Activated CD4-positive, alpha-beta T cell treated with anti-CD3 and anti-CD28 coated beads, Interleukin-2, amount 10 ng/mL, durations not matched to agents 7 days and 5 days (primary cell): ENCODE data around the gene INCA1. TPM values are rescaled to one million over a fixed set of nuclear protein-coding genes. Genes with fewer than 3 reads are reported as not detected.

ENCODE experiments used
- CTCF ChIA-PET: fragments of 350-600 bp; sonication (Branson Sonifier 250); formaldehyde crosslinking; loops from one replicate; lab custom pipeline; 2021; ENCODE audit warnings: antibody characterized with exemption; lab: Charles Lee
- POLR2A ChIA-PET: fragments of 350-600 bp; sonication (Branson Sonifier 250); formaldehyde crosslinking; loops from one replicate; lab custom pipeline; 2021; ENCODE audit warnings: antibody characterized with exemption; lab: Charles Lee
- DNase-seq: peaks from one replicate; pipeline ENCODE4 v3.0.0-alpha.2; 2020
- H3K27ac Mint-ChIP-seq: one replicate; pipeline ENCODE4 v1.8.0; 2021; ENCODE audit warnings: mild to moderate bottlenecking, moderate library complexity, mixed read lengths
- H3K27me3 Mint-ChIP-seq: one replicate; pipeline ENCODE4 v1.8.0; 2021; ENCODE audit warnings: mixed read lengths
- H3K36me3 Mint-ChIP-seq: one replicate; pipeline ENCODE4 v1.8.0; 2021; ENCODE audit warnings: low read depth, mixed read lengths
- H3K4me1 Mint-ChIP-seq: one replicate; pipeline ENCODE4 v1.8.0; 2021; ENCODE audit warnings: mixed read lengths
- H3K4me3 Mint-ChIP-seq: one replicate; pipeline ENCODE4 v1.8.0; 2021; ENCODE audit warnings: mild to moderate bottlenecking, moderate library complexity, mixed read lengths
- H3K9me3 Mint-ChIP-seq: one replicate; pipeline ENCODE4 v1.8.0; 2021; ENCODE audit warnings: mixed read lengths
- total RNA-seq, 2 experiments: library from RNA; stranded (reverse); gene quantifications; one replicate each; pipeline ENCODE4 v1.2.3, GENCODE V29; 2021

INCA1 gene
- total RNA-seq, 2 experiments from 2014 or later = 0.35 to 0.50 TPM

DNA sequence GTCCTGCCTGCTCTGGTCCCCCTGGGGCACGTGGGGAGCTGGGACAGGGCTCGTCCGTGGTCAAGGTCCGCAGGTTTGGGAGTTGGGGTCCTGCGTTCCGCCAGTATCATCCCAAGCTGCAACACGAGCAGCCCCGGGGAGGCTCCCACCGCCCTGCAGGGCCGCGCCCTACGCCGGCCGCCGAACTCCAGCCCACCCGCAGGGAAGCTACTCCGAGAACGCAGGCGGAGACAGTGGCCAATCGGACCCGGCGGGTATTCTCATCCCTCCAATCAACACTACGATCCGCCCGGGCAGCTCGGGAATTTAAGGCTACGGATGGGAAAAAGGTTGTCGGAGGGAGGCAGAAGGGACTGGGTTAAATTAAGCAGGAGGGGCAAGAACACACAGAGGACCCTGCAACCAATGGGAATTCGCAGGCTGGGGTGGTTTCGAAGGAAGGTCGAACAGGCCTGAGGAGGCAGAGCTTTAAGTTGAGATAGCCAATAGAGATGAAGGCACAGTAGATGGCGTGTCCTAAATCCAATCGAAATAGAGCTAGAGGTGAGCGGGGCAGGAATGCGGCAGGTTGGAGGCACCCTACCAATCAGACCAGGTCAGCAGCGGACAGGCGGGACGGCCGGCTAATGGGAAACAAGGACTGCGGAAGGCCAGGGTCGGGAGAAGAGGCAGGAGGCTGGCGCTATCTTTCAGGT, 30.3 kb downstream of the INCA1 start:
- Mint-ChIP-seq H3K4me1 (peaks cover 20% of the 10 kb centered on the region), H3K27me3 (no peaks in the 10 kb centered on the region), H3K9me3 (no peaks in the 10 kb centered on the region), H3K36me3 (peaks cover 16% of the 10 kb centered on the region), H3K4me3 (no peak overlapping the region), H3K27ac (peak overlapping the region; percentile 67)
- ChIA-PET POLR2A (interaction anchor here (0.5 to 4.0 kb wide), 6 partner anchors 15 to 823 kb away, joined by 3 to 44 read pairs (median 6); partner anchors contain the start of genes C17orf107, PFN1, RNF167 and SLC25A11), CTCF (interaction anchor here (0.9 to 3.9 kb wide), 14 partner anchors 10 to 96 kb away, joined by 3 to 23 read pairs (median 6); partner anchors contain the start of genes CAMTA2, ENO3, PFN1 and RNF167)
- DNase-seq = peak; percentile 98

DNA sequence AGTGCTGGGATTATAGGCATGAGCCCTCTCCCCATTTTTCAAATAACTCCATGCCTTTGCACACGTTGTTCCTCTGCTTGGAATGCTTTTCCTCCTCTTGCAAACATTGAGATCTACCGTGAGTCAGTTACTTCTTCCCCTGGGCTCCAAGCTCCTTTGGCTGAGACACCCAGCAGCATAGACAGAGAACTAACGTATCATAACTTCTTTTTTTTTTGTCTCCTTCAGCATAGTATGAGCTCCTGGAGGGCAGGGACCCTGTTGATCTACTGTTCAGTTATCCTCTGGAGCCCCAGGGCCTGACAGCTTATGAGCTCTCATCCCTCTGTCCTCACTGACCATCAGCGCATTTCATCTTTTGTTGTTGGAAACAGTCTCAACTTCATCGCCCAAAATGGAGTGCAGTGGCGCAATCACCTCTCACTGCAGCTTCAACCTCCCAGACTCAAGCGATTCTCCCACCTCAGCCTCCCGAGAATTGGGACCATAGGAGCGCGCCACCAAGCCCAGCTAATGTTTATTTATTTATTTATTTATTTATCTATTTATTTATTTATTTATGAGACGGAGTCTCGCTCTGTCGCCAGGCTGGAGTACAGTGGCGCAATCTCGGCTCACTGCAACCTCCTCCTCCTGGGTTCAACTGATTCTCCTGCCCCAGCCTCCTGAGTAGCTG, 31.9 kb downstream of the INCA1 start:
- Mint-ChIP-seq H3K36me3 (peaks cover 15% of the 10 kb centered on the region), H3K4me1 (peaks cover 16% of the 10 kb centered on the region), H3K4me3 (peak overlapping the region; percentile 50), H3K9me3 (no peaks in the 10 kb centered on the region), H3K27ac (peak overlapping the region; percentile 47), H3K27me3 (no peaks in the 10 kb centered on the region)
- CTCF ChIA-PET = interaction anchor here (0.6 to 3.9 kb wide), 3 partner anchors 14 to 255 kb away, joined by 3 to 23 read pairs (median 8); partner anchors contain the start of gene ARRB2
- DNase-seq = no peak
- POLR2A ChIA-PET = interaction anchor here (4.0 kb wide), 1 partner anchor 19 kb away, joined by 44 read pairs; the partner anchor contains the start of gene PFN1

DNA sequence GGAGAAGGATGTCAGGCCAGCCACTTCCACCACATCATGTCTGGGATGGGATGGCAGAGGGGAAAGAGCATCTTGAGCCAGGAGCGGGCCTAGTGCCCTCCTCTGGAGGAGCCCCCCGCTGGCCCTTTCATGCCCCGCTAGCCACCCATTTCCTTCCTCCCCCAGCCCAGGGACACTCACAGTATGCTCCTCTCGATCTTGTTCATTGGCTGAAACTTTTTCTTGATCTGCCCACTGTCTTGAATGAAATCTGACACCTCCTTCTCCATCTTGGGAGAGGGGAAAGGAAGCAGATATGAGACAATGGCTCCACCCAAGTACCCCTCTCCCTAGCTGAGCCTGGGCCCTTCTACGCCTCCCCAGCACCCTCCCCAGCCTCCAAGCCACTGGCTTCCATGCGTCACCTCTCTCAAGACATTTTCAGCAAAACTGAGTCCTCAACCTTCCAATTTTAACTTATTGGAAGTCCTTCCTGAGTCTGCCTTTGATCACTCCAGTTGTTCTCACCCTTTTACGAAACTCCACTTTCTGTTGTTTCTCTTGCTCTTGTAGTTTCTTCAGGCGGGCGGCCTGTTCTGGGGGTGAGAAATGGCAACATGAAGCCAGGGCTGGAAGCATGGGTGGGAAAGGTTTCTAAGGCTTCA, 36.9 kb downstream of the INCA1 start:
- peaks cover 15% of the 10 kb centered on the region for H3K4me1 Mint-ChIP-seq
- CTCF ChIA-PET = interaction anchor here (0.5 kb wide), 1 partner anchor 536 kb away, joined by 3 read pairs; no protein-coding TSS in a partner anchor
- peaks cover 28% of the 10 kb centered on the region for H3K36me3 Mint-ChIP-seq
- H3K9me3 Mint-ChIP-seq = no peaks in the 10 kb centered on the region
- H3K27ac Mint-ChIP-seq = no peak overlapping the region
- no peak overlapping the region for H3K4me3 Mint-ChIP-seq
- no peaks in the 10 kb centered on the region for H3K27me3 Mint-ChIP-seq
- POLR2A ChIA-PET = no interaction called here
- DNase-seq = no peak

DNA sequence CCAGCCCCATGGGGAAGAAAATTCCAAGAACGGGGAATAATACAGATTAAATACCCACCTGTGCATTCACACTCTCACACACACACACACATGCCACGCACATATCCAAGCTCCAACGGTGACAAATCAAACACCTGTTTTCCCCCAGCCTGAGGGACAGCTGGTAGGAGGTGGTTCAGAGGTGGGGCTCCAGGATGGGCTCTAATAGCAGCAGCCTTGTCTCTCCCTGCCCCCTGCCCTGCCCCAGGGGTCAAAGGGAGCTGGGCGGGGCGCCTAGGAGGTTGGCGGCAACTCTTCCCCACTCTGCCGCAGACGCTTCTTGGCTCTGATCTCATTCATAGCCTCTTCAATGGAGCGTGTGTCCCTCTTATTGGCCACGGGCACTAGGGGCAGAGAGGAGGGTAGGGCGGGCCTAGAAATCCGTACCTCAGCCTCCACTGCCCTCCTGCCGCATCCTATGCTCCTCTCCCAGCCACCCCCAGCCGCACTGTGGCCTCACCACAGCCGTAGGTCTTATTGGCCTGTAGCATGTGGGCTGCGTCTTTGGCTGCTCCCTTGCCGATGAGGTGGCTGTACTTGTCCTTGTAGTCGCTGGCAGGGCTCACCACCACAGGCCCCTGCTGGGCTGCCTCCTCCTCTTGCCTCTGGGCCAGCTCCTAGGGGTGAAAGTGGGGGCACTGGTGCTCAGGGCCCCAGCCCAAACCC, 37.9 kb downstream of the INCA1 start:
- no peak for DNase-seq
- CTCF ChIA-PET = interaction anchor here (0.5 kb wide), 1 partner anchor 535 kb away, joined by 3 read pairs; no protein-coding TSS in a partner anchor
- no peaks in the 10 kb centered on the region for H3K9me3 Mint-ChIP-seq
- no peaks in the 10 kb centered on the region for H3K27me3 Mint-ChIP-seq
- no peak overlapping the region for H3K4me3 Mint-ChIP-seq
- peaks cover 12% of the 10 kb centered on the region for H3K4me1 Mint-ChIP-seq
- POLR2A ChIA-PET = no interaction called here
- H3K27ac Mint-ChIP-seq = no peak overlapping the region
- peaks cover 25% of the 10 kb centered on the region for H3K36me3 Mint-ChIP-seq

DNA sequence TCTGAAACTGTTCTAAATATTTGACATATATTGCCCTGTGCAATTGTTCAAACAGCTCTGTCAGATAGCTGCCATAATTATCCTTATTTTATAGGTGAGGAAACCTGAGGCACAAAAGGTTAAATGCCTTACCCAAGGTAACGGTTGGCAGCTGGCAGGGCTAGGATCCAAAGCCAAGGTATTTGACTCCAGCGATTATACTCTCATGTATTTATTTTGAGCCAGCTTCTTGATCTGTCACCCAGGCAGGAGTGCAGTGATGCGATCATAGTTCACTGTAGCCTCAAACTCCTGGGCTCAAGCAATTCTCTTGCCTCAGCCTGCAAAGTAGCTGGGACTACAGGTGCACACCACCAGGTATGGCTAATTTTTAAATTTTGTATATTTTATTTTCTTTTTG, 39.2 kb downstream of the INCA1 start:
- CTCF ChIA-PET = no interaction called here
- Mint-ChIP-seq H3K27ac (no peak overlapping the region), H3K4me1 (peaks cover 12% of the 10 kb centered on the region), H3K36me3 (peaks cover 23% of the 10 kb centered on the region), H3K27me3 (no peaks in the 10 kb centered on the region), H3K9me3 (no peaks in the 10 kb centered on the region), H3K4me3 (no peak overlapping the region)
- POLR2A ChIA-PET = no interaction called here
- DNase-seq = no peak

DNA sequence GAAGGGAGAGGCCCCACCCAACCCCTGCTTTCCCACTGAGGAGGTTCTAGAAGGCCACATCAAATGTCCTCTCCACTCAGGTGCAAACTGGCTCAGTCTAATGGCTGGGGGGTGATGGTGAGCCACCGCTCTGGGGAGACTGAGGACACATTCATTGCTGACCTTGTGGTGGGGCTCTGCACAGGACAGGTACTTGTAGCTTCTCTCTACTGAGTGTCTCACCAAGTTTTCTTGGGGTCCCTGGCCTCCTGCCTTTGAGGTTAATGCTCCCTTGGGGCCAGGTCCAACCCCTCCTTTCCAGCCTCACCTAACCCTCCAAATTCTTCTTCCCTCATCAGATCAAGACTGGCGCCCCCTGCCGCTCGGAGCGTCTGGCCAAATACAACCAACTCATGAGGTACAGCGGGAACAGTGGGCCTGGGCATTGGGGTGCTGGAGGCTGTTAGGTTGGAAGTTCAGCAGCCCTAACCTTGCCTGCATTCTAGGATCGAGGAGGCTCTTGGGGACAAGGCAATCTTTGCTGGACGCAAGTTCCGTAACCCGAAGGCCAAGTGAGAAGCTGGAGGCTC, 40.7 kb downstream of the INCA1 start:
- Mint-ChIP-seq H3K27ac (peak overlapping the region; percentile 12), H3K4me1 (peaks cover 15% of the 10 kb centered on the region), H3K9me3 (no peaks in the 10 kb centered on the region), H3K36me3 (peaks cover 26% of the 10 kb centered on the region), H3K27me3 (no peaks in the 10 kb centered on the region), H3K4me3 (no peak overlapping the region)
- peak; percentile 54 for DNase-seq
- CTCF ChIA-PET = interaction anchor here (0.9 to 1.1 kb wide), 3 partner anchors 9 to 34 kb away, joined by 3 to 5 read pairs (median 3); partner anchors contain the start of gene SPAG7
- POLR2A ChIA-PET = interaction anchor here (0.6 kb wide), 1 partner anchor 13 kb away, joined by 3 read pairs; no protein-coding TSS in a partner anchor

DNA sequence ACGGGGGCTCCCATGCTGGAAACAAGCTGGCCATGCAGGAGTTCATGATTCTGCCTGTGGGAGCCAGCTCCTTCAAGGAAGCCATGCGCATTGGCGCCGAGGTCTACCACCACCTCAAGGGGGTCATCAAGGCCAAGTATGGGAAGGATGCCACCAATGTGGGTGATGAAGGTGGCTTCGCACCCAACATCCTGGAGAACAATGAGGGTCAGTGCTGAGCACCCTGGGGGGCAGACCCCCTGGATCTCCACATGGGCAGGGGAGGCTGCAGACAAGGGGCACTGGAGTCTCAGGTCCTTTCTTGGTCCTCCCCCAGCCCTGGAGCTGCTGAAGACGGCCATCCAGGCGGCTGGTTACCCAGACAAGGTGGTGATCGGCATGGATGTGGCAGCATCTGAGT, 42.2 kb downstream of the INCA1 start:
- Mint-ChIP-seq H3K4me1 (peaks cover 30% of the 10 kb centered on the region), H3K27me3 (no peaks in the 10 kb centered on the region), H3K4me3 (no peak overlapping the region), H3K9me3 (no peaks in the 10 kb centered on the region), H3K36me3 (peaks cover 21% of the 10 kb centered on the region), H3K27ac (no peak overlapping the region)
- POLR2A ChIA-PET = no interaction called here
- DNase-seq = no peak
- CTCF ChIA-PET = interaction anchor here (0.6 kb wide), 1 partner anchor 25 kb away, joined by 3 read pairs; no protein-coding TSS in a partner anchor

DNA sequence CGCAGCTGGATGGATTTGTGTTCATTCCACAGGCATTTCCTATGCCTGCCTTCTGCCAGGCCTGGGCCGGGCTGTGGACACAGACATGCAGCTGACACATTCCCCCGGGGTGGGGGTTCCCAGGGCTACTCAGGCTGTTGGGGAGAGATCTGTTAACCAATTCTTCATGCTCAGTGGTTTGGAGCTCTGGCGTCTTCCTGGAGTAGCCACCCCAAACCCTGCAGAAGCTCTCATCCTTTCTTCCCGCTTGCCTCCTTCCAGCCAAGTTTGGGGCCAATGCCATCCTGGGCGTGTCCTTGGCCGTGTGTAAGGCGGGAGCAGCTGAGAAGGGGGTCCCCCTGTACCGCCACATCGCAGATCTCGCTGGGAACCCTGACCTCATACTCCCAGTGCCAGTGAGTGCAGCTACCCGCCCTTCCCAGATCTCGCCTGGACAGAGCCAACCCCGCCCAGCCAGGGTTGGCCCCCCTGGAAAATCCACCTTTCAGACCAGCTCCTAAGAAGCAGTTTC, 43.8 kb downstream of the INCA1 start:
- Mint-ChIP-seq H3K9me3 (no peaks in the 10 kb centered on the region), H3K4me1 (peaks cover 30% of the 10 kb centered on the region), H3K4me3 (no peak overlapping the region), H3K36me3 (peaks cover 11% of the 10 kb centered on the region), H3K27ac (no peak overlapping the region), H3K27me3 (no peaks in the 10 kb centered on the region)
- ChIA-PET CTCF (interaction anchor here (0.6 to 1.8 kb wide), 6 partner anchors 8 to 150 kb away, joined by 3 to 7 read pairs (median 4); partner anchors contain the start of gene SPAG7), POLR2A (no interaction called here)
- DNase-seq = no peak

DNA sequence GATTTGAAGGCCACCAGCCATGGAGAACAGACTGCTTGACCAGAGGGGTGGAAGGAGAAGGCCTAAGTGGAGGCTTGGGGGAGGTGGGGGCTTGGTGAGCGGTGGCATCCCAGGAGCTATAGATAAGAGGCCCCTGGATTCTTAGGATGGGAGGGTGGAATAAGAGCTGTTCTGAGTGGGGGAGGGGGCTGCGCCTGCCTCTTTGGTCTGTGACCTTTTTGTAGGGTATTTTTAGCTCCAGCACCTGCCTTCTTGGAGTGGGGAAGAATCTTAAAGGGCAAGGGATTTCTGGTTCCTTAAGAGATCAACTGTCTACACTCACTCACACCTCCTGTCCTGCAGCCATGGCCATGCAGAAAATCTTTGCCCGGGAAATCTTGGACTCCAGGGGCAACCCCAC, 45.8 kb downstream of the INCA1 start:
- Mint-ChIP-seq H3K4me3 (peak overlapping the region; percentile 78), H3K36me3 (peaks cover 17% of the 10 kb centered on the region), H3K9me3 (no peaks in the 10 kb centered on the region), H3K27ac (peak overlapping the region; percentile 95), H3K27me3 (no peaks in the 10 kb centered on the region), H3K4me1 (peaks cover 27% of the 10 kb centered on the region)
- CTCF ChIA-PET = interaction anchor here (1.1 to 2.0 kb wide), 6 partner anchors 12 to 79 kb away, joined by 3 to 6 read pairs (median 4); partner anchors contain the start of gene SPAG7
- POLR2A ChIA-PET = interaction anchor here (1.2 kb wide), 1 partner anchor 16 kb away, joined by 8 read pairs; the partner anchor contains the start of gene SPAG7
- DNase-seq = no peak

DNA sequence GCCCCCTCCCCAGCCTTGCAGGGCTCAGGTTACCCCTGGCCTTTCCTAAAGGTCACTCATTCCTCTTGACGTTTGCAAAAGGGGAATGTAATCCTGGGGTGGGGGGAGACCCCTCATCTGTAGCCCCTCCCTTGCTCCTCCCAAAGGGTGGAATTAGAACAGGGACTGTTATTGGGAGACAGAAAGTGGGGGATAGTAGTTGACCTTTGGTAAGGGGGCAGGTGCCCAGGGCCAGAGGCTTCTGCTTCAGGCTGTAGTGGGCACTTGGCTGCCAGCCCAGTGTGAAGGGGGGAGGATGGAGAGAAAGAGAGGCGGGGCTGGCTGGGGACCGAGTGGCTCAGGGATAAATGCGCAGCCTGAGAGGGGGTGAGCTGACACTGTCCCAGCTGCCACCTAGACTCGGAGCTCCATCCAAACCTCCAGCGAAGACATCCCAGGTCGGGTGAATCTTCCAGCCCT, 46.5 kb downstream of the INCA1 start, which contains the start of gene ENO3:
Gene ENO3, plus strand, starts transcription at position 374 of the 459 bp plus-strand sequence. CDS start 711 bp downstream, outside the sequence.
- Mint-ChIP-seq H3K36me3 (peaks cover 20% of the 10 kb centered on the region), H3K4me1 (peaks cover 21% of the 10 kb centered on the region)

More for the DNA sequence above, 46.5 kb downstream of the INCA1 start, which contains the start of gene ENO3:
- ChIA-PET CTCF (interaction anchor here (1.2 to 2.0 kb wide), 6 partner anchors 13 to 80 kb away, joined by 3 to 6 read pairs (median 4); partner anchors contain the start of gene SPAG7), POLR2A (interaction anchor here (1.0 kb wide), 1 partner anchor 11 kb away, joined by 3 read pairs; the partner anchor contains the start of genes RNF167 and SLC25A11)
- Mint-ChIP-seq H3K9me3 (no peaks in the 10 kb centered on the region), H3K27ac (peak within 1 kb of the TSS; percentile 95), H3K4me3 (peak within 1 kb of the TSS; percentile 78), H3K27me3 (no peaks in the 10 kb centered on the region)
- DNase-seq = no peak
